ENCODE results near the gene FAM168B.

The FAM168B gene

GRCh38 chr2:131113566-131114227 lies 20.4 kb upstream of the FAM168B start:
- H3K4me3 ChIP-seq (ENCODE audit: low read length), result no peak overlapping the region
- TF ChIP-seq CTCF (conservative IDR thresholded peaks at IDR 0.05; ENCODE audit: low read depth, low read length), result no peak
- DNase-seq (ENCODE audit: low read depth), result no peak

- DNase-seq (ENCODE audit: low read depth), result no peak
- no peak for TF ChIP-seq CTCF (conservative IDR thresholded peaks at IDR 0.05; ENCODE audit: low read depth, low read length)
- H3K4me3 ChIP-seq (ENCODE audit: low read length), result no peak overlapping the region
These were observed 19.3 kb upstream of the FAM168B start for GRCh38 chr2:131112529-131112928.

GRCh38 chr2:131105950-131106801 lies 12.9 kb upstream of the FAM168B start:
- DNase-seq (ENCODE audit: low read depth), result no peak
- peak overlapping the region; percentile 94 for H3K4me3 ChIP-seq (ENCODE audit: low read length)
- no peak for TF ChIP-seq CTCF (conservative IDR thresholded peaks at IDR 0.05; ENCODE audit: low read depth, low read length)

GRCh38 chr2:131105156-131105949 lies 12.1 kb upstream of the FAM168B start, which contains the start of gene PLEKHB2:
Gene PLEKHB2, plus strand, starts transcription at chr2:131105336. Its CDS starts 15,606 bp downstream, at chr2:131120942.
- DNase-seq (ENCODE audit: low read depth), result no peak
- TF ChIP-seq CTCF (conservative IDR thresholded peaks at IDR 0.05; ENCODE audit: low read depth, low read length), result peak; percentile 20
- H3K4me3 ChIP-seq (ENCODE audit: low read length), result peak within 1 kb of the TSS; percentile 94

GRCh38 chr2:131104487-131105155 lies 11.4 kb upstream of the FAM168B start:
- TF ChIP-seq CTCF (conservative IDR thresholded peaks at IDR 0.05; ENCODE audit: low read depth, low read length), result no peak
- H3K4me3 ChIP-seq (ENCODE audit: low read length), result peak overlapping the region; percentile 94
- DNase-seq (ENCODE audit: low read depth), result no peak

GRCh38 chr2:131103165-131103564 lies 9.9 kb upstream of the FAM168B start:
- no peak for DNase-seq (ENCODE audit: low read depth)
- H3K4me3 ChIP-seq (ENCODE audit: low read length), result no peak overlapping the region
- no peak for TF ChIP-seq CTCF (conservative IDR thresholded peaks at IDR 0.05; ENCODE audit: low read depth, low read length)

All from retinal pigment epithelial cell (primary cell).